HG03457 (cell line): ENCODE results near the gene ADAMTSL5.

ENCODE experiments used
- ATAC-seq: cut with Tn5 transposase; IDR thresholded peaks from one replicate; pipeline ENCODE4 v1.9.1; 2021; ENCODE audit warnings: moderate number of reproducible peaks; ENCODE audit not compliant: unreplicated experiment

Gene ADAMTSL5

DNA sequence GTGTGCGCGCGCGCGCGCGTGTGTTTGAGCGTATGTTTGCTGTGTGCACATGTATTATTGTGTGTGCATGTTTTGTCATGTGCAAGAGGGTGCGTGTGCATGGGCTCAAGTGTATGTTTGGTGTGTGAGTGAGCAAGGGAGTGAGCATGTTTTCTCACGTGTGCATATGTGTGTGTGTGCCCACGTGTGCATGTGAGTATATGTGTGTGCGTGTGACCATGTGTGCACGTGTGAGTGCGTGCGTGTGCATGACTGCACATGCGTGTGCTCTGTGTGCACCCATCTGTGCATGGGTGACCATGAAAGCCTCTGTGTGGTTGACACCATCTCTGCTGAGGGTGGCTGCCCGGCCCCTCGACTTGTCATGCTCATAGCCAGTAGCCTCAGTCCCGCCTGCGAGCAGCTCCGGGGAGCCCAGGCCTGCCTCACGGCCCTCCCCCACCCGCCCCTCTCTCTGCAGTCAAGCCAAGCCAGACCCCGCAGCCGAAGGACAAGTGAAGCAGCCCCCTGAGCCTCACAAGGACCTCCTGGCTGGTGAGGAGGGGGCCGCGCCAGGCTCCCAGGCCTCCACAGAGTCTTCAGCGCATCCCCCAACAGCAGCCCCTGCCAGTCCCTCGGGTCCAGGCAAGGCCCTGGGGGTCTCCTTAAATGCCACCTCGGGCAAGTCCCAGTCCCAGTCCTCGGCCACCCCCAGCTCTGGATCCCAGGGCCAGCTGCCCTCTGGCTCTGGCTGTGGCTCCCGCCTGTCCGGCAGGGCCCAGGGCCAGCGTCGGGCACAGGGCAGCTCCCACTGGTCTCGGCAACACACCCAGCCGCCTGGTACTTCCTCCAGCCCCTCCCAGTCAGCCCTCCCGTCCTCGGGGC lies 15.9 kb downstream of the ADAMTSL5 start:
- no peak for ATAC-seq

GRCh38 chr19:1495799-1496713 lies 16.8 kb downstream of the ADAMTSL5 start:
- ATAC-seq = no peak

GRCh38 chr19:1495051-1495798 lies 17.6 kb downstream of the ADAMTSL5 start:
- no peak for ATAC-seq

DNA sequence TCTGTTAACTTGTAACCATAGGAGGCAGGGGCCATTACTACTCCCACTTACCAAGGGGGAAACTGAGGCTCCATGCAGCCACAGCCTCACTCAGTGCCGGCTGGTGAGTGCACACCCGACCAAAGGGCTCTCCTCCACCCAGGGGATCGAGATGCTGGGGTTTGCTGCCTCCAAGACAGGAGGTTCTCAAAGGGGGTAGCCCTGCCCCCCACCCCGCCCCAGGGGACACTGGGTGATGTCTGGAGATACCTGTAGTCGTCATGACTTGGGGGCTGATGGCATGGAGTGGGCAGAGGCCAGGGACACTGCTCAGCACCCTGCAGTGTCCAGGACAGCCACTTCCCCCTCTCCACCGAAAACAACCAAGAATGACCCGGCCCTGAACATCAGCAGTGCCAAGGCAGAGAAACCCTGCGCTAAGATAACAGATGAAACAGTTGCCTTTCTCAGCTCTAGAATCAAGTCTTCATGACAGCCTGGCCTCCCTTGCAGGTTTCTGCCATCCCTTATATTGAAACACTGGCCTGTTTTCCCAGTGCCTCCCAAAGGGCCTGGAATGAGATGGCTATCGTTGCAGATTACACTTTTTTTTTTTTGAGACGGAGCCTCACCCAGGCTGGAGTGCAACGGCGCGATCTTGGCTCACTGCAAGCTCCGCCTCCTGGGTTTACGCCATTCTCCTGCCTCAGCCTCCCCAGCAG lies 18.6 kb downstream of the ADAMTSL5 start:
- no peak for ATAC-seq

DNA sequence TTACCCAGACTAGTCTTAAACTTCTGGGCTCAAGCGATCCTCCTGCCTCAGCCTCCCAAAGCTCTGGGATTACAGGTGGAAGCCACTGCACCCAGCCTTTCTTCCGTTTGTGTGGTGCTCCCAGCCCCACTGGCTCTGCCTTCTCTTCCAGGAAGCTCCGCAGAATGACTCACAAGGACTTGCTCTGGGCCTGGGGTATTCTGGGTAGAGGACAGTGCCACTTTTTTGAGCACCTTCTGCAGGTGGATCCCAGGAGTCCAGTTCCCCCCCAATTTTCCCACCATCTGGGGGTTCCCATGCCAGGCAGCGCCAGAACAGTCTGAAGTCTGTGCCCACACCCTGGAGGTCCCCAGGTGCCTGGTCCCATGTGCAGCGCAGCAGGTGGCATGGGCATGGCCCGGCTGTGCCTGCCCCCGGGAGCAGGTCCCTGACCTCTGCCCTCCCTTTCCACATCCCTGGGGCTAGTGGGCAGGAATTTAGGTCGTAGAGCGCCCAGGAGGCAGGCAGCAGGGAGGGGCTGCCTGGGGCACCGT lies 20.3 kb downstream of the ADAMTSL5 start:
- ATAC-seq = no peak

DNA sequence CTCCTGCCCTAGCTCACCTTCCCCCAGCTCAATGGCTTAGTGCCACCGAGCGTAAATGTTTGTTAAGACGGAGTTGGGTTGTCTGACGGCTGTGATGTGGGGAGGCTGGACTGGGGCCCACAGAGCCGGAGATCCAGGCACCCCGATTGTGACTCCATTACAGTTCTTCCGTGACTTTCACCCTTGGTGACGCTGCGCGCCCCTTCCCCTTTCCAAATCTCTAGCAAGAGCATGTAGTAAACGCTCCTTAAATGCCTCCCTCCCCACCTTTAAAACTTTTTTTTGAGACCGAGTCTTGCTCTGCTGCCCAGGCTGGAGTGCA lies 21.0 kb downstream of the ADAMTSL5 start:
- ATAC-seq = no peak

GRCh38 chr19:1491114-1491848 lies 21.5 kb downstream of the ADAMTSL5 start, which contains the start of gene REEP6:
TSS of gene REEP6 (plus strand) at chr19:1491181. CDS start at chr19:1491270, 89 bp downstream.
- ATAC-seq = no peak

DNA sequence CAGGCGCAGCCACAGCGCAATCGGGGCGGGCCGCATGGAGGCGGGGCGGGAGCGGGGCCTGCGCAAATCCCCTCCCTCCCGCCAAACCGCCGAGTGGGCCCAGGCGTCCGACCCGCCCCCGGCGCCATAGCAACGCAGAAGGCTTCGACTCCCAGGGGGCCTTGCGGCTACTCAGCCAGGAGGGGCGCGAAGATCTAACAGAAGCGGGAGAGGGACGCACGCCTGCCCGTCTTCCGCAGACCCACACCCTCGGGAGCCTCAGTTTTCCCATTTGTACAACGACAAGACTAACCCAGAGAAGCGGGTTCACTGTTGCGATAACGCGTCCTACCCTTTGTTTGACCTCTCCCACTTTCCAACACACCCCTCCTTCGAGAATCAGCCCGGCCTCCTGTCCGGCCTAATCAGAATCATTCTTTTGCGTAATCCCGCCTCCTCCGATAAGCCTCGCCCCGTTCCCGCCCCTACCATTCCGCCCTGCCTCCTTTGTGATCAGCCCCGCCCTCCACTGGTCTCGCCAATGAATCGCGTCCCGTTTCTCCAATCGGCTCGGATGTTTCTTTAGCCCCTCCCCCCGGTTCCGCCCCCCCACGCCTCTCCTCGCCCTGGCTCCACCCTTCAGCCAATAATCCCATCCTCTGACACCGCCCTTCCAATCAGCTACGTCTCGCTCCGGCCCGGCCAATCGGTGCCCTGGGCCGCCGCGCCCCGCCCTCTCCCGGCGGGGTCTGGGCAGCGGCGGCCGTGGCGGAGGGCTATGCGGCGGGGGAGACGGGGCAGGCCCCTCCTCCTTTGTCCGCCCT lies 22.3 kb downstream of the ADAMTSL5 start, which contains the start of gene PCSK4:
Gene PCSK4 (minus strand): TSS at position 40 of the 803 bp plus-strand sequence. CDS start 4 bp downstream, at position 36.
- ATAC-seq = peak; percentile 74

DNA sequence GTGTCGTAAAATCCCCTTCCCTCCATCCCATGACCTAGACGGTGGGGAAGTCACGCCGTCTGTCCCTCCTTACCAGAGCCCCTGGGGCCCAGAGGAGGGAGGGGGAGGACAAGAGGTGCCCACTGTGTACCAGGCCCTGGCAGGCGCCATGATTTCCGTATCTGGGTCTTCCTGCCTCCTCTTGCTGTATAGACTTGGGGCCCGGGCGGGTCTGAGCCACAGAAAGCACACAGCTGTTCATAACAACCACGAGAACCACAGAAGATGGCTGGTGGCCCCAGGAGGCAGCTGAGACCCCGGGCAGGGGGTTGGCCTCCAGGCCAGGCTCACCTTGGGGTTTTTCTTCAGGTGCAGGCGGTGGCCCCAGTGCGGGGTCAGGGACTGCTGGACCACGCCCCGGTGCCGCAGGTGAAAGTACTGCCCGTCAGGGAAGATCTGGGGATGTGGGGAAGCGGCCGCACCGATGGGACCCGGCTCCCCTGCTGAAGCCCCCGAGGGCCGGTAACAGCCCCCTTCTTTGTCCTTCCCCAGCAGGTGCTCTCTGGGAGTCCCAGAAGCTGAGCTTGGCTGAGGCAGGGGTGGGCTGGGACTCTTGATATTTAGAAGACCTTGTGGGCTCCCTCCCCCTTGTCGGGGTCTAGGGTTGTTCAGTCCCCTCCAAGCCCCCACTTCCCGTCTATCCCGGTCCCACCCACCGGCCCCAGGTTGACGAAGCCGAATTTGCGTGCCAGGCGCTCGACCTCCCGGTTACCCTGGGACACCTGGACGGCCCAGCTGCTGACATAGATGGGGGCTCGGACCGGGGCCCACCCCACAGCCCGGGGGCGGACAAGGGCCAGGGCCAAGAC lies 23.1 kb downstream of the ADAMTSL5 start:
- peak; percentile 1 for ATAC-seq

- ATAC-seq = no peak
Observed at GRCh38 chr19:1488282-1488601, 24.6 kb downstream of the ADAMTSL5 start.

GRCh38 chr19:1487576-1488281 lies 25.1 kb downstream of the ADAMTSL5 start:
- ATAC-seq = no peak

DNA sequence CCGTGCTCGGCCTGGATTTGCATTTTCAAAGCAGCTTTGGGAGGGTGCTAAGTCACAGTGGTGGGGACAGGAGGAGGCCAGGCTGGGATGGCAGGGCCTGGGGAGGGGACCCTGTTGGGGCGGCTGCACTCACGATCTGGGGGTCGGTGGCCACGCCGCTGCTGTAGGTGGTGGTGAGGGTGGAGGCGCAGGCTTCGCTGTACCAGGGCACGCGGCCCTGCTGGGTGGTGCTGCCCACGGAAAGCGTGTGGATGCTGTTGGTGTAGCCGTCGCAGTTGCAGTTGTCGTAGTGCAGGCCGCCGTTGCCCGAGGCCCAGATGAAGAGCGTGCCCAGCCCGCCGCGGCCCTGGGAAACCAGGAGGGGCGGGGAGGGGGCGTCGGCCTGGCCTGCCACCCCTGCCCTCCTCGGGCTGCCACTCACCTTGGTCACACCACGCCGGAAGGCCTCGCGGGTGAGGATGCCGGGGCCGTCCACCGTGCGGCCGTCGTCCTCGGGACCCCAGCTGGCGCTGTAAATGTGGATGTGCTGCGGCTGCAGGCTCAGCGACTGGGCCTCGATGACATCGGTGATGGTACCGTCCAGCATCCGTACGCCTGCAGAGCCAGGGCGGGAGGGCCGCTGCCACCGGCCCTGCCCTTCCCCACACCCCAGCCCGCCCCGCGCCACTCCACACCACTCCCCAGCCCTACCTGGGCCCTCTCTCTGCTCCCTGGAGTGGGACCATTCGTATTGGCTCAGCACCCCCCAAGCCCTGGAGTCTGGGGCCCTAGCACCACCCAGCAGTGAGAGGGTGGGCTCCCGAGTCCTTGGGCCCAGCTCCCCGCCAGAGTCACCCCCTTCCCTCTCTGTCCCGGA lies 25.9 kb downstream of the ADAMTSL5 start:
- ATAC-seq = no peak

- ATAC-seq = no peak
Observed at GRCh38 chr19:1483979-1484428, 28.8 kb downstream of the ADAMTSL5 start.

GRCh38 chr19:1483131-1483978 lies 29.5 kb downstream of the ADAMTSL5 start:
- no peak for ATAC-seq
